Inflammatory macrophage treated with lipopolysaccharide for 4 hours (primary cell): Measurements from ENCODE around the gene LOXL1.
A peak's percentile ranks its signal among the peaks of the same experiment; 100 is the strongest.

Experiments
- DNase-seq: peaks from one replicate; pipeline ENCODE4 v3.0.0-alpha.2; 2020

The LOXL1 gene

DNA sequence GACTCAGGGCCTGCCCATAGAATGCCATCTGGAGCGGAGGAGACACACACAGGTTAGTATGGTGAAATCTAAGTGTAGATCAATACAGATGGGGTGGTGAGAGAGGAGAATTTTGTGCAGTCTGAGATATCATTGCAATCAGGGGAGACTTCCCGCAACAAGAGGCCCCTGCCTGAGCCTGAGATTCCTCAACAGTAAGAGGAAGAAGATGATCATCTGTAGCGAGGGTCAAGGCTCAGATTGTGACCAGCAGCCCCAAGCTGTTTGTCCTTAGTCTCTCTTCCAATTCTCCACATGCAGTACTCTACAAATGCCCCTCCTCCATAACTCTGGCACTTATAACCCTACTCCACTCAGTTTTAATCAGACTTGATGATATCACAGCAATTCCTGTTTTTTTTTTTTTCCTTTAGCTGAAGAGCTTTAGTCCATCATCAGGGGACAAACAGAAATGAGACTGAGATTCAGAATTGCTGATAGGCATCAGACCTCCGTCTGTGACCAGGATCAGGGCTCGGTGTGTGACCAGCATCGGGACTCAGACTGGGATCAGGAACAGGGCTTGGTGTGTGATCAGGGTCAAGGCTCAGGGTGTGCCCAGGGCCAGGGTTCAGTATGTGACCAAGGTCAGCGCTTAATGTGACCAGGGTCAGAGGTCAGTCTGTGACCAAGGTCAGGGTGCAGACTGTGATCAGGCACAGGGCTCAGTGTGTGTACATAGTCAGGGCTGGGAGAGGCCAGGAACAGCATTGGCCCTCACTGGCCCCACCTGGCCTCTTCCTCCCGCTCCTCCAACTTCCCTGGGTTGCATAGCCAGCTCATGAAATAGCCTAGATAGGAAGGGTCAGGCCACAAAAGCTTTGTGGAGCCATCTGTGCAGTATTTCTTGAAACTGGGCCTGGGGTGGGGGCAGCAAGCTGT lies 14.1 kb downstream of the LOXL1 start:
- DNase-seq = no peak

DNA sequence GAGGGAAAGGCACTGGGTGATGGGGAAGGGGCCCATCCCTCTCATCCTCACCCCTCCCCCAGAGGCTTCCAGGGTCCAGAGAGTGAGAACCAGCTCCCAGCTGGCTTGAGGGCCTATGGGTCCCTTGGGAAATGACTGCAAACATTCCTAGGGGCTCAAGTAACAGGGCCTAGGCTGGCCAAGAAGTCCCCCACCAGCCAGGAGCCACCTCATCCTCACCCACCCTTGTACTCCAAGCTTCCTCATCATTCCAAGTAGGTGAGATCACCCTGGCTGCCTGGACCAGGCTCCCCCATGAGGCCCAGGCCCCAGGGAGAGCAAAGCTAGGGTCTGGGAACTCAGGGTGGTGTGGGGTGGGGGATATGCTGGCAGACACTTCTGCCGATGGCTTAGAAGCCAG lies 14.8 kb downstream of the LOXL1 start:
- DNase-seq = no peak

DNA sequence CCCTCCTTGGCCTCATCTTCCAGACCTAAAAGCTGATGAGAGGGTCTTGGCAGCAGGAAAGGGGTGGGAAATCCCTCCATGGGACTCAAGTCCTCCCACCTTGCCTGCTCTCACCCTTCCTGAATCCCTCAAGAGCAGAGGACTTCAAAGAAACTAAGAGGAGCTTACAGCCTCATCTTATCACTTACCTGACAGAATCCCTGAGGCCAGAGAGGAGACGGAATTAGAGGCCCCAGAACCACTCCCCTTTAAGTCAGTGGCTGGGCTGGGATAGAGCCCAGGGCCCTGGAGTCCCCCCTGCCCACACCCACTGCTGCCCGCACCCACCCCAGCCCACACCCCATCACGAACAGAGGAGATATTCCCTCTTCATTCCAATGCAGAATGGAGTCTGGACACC lies 15.2 kb downstream of the LOXL1 start:
- no peak for DNase-seq

DNA sequence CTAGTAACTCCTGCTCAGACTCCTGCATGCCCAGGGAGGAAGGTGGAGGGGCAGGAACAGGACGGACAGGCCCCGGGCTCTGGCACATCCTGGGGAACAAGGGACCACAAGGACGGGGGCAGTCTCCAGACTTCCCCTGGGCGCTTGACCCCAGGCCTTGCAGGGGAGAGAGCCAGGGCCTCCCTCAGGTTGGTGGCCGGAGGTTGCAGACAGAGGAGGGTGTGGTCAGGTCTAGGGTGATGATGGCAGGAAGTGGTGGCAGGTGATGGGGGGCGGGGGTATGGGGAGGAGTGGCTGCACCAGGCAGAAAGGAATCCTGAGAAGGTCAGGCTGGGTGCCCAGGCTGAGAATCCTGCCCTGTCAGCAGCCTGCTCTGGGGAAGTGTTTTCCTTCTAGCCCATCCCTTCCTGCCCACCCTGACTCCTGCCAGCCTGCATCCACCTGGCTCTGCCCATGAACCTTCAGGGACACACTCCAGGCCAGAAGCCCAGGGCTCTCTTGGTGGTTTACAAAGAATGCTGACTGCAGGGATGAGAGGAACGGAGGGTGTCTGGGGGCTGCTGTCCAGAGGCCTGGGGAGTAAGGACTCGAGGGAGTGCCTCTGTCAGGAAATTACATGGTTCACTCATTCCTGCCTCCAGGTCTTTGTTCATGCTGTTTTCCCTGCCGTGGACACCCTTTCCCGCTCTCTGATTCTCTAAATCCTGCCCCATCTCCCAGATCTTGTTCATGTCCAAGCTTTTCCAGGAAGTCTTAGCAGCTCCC lies 15.8 kb downstream of the LOXL1 start:
- no peak for DNase-seq

DNA sequence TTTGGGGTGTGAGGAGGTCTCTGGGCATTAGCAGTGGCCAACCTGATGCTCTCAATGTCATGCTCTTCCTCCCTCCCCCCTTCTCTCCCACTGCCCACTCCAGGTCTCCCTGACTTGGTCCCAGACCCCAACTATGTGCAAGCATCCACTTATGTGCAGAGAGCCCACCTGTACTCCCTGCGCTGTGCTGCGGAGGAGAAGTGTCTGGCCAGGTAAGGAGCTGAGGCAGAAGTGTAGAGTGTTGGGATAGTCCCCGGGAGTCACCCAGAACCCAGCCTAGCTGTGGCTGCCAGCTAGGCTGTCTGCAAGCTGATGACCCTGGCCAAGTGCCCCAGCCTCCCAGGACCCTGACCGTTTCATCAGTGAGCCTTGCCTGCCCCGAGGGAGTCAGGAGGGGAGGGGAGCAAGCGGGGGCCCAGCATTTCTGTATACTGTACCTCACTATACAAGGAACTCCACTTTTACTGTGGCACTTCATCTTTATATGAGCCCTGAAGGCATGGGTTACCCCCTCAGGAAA lies 16.5 kb downstream of the LOXL1 start:
- no peak for DNase-seq

DNA sequence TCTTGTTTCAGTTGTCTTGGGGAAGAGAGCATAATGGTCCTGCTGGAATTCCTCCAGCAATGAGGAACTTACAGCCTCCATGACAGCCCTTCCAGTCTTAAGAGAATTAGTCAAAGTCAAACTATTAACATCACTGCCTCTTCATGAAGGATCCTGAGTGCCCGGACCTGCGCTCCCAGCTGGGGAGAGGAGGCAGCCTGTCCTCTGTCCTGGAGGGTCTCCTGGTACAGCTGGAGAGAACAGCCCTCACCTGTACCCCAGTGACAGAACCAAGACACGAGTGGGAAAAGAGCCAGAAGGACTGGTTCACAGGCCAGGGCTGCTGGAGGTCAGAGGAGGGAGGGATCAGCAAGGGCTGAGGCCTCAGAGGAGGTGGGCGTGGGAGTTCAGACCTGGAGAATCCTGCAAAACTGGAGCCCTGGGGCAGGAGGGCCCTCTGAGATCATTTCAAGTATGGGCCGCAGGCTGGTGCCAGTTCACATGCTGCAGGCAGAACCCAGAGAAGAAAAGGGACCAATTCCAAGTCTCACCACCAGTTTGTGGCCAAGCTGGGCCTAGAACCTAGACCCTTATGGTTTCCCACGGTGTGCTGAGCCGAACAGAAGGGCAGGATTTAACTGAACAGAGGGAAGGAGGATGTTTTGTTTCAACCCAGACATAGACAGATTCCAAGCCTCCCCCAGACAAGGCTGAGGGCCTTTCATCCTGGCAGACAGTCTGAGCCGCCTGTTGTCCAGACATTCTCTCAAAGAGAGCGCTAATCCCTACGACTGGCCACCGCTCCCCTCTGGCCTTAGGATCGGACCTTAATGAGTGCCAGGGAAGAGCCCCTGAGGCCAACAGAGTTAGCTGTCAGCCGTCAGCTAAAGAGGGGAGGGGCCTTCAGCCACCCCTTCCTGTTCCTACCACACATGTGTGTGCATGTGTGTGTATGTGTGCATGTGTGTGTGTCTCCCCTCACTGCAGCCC lies 18.2 kb downstream of the LOXL1 start:
- DNase-seq = no peak

DNA sequence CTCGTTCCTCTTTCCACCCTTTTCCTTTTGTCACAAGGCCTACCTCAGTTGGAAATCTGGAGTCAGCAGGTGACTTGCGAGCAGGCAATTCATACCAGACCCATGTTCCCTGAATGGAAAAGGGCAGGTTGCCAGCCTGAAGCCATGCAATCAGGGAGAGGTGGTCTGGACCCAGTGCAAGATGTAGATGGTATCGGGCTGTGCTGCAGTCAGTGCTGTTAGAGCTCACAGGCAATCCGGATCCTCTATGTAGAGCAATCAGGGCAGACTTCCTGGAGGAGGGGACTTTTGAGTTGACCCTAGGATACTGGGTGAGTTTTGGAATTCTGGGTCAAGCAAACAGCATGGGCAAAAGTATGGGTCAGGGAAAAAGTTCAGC lies 18.9 kb downstream of the LOXL1 start:
- DNase-seq = no peak

DNA sequence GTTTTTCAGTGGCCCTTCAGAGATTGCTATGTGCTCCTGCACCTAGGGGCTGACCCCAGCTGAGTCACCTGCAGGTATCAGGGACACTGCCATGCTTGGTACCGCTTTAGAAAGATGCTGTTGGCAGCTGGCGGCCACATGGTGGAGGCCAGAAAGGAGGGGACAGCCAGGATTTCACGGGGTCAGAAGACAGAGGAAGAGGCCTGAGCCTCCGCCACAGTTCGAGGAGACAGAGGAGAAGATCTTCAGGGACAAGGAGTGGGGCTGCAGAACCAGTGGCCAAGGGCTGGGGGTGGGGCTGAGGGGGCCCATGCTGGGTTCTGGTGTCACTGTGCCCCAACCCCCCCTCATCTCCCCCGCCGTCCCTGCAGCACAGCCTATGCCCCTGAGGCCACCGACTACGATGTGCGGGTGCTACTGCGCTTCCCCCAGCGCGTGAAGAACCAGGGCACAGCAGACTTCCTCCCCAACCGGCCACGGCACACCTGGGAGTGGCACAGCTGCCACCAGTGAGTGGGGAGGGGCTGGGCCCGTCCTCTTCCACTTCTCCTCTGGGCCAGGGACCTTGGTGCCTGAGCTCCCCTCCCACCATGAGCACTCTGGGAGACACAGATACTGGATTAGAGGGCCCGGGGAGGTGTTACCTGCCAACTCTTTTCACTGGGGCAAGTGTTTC lies 19.9 kb downstream of the LOXL1 start:
- DNase-seq = no peak

DNA sequence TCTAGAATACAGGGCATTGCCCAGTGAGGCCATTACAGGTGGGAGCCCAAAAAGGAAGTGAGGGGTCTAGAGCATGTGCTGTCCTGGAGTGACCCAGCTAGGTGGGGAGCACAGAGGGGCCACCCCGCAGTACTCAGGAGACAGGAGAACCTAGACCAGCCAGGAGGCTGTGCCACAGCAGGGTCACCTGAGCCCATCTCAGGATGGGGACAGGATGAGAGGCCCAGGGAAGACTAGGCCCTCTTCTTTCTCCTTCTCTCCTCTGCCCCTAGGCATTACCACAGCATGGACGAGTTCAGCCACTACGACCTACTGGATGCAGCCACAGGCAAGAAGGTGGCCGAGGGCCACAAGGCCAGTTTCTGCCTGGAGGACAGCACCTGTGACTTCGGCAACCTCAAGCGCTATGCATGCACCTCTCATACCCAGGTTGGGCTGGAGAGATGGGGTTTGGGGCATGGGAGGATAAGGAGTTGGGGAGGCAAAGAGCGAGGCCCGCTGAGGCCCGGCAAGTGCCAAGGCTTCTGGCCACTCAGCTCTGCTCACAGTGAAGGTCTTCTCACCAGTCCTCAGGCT lies 20.6 kb downstream of the LOXL1 start:
- DNase-seq = no peak

DNA sequence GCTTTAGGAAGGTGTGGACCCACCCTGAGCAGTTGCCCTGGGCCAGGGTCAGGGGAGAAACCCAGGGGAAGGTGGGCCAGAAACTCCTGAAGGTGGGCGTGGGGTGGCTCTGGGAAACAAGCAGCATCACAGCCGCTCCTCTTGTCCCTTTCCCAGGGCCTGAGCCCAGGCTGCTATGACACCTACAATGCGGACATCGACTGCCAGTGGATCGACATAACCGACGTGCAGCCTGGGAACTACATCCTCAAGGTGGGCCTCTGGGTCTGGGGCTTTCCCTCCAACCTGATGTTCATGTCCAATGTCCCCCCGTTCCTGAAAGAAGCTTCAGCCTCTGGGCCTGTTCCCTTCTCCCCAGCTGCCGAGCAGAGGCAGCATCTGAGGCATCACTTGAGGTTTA lies 21.4 kb downstream of the LOXL1 start:
- no peak for DNase-seq

DNA sequence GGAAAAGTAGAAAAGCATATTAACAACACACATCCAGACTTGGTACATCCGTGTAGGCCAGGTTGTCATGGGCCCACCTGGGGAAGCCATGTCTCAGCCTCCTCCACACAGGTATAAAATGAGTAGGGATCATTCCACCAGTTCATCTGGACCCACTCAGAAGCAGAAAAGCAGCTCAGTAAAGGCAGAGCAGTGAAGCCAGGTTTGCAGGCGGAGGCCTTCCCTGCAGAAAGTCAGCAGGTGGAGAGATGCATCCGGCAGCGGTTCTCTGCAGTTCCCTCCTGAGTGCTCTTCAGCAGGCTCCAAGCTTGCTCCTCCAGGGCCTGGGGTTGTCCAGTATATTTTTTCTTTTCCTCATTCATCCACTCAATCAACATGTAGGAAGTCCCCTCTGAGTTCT lies 22.1 kb downstream of the LOXL1 start:
- no peak for DNase-seq

DNA sequence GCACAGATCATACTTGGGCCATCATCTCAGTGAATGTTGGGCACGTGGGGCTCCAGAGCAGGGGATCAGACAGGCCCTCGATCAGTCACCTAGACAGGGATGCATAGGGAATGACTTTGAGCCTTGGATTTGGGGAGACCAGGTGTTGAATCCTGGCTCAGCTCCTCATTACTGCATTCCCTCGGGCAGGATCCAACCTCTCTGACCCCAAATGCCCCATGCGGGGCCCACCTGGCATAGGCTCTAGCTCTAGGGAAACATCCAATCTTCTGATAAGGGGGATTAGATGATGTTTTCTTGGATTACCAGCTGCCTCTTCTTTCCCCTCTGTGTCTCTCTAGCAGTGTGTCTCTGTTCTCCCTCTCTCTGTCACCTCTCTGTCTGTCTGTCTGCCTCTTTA lies 22.7 kb downstream of the LOXL1 start:
- DNase-seq = no peak

DNA sequence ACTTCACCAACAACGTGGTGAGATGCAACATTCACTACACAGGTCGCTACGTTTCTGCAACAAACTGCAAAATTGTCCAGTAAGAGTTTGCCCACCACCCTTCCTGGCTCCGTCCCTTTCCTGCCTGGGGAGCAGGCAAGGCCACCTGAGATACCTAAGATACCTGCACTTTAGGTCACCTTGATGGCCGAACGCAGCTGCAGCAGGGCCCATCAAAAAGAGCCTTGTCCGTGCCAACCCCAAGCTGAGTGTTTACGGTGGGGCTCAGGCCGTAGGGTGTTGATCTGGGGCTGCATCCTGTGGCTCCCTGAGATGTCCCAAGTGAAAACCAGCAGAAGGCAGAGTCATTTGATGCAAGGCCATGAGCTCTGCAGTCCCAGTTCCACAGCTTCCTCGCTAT lies 23.2 kb downstream of the LOXL1 start:
- no peak for DNase-seq

DNA sequence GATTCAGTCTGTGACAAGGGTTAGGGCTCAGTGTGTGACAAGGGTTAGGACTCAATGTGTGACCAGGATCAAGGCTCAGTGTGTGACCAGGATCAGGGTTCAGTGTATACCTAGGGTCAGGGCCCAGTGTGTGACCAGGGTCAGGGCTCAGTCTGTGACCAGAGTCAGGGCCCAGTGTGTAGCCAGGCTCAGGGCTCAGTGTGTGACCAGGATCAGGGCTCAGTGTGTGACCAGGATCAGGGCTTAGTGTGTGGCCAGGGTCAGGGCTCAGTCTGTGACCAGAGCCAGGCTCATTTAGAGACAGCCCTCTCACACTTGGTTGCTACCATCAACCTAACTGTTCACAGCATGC lies 24.2 kb downstream of the LOXL1 start:
- no peak for DNase-seq

DNA sequence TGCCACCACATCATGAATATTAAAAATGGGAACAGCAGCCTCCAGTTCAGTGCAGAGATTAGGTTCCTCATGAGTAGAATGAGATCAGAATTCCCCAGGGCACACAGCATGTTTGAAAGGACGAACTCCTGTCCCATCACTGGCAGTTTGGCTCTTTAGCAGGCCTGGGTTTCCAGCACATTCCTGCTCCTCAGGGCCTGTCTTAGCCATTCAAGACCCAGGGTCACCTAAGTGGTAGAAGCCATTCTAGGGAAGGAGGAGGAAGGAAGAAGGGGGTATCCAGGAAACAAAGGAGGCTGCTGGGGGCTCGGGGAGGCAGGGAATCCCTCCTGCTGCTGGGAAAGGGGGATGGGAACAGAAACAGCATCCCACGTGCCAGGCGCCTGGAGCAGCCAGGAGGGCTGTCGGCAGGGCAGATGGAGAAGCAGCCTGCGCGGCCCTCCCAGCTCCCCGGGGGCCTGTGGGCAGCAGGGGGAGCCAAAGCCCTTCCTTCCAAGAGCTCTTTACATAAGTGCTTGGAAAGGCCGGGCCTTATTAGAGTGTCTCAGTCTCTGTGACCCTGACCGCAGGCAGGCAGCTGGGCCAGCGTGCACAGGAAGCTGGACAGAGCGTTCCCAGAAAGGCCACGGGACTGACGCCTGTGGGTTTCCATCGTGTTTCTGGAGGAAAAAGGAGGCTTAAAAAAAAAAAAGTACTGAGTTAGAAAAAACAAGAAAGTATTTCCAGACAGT lies 24.7 kb downstream of the LOXL1 start:
- peak; percentile 90 for DNase-seq

DNA sequence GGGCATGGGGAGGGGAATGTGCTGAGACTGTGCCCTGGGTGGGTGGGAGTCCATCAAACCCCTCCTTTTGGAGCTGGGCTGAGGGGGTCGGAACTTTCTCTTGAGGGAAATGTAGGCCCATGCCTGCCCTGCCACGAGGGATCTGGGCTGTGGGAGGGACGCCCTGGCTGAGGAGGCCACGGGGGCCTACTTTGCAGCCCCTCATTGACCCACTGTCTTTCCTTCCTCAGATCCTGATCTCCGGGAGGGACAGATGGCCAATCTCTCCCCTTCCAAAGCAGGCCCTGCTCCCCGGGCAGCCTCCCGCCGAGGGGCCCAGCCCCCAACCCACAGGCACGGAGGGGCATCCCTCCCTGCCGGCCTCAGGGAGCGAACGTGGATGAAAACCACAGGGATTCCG lies 25.3 kb downstream of the LOXL1 start:
- DNase-seq = no peak

DNA sequence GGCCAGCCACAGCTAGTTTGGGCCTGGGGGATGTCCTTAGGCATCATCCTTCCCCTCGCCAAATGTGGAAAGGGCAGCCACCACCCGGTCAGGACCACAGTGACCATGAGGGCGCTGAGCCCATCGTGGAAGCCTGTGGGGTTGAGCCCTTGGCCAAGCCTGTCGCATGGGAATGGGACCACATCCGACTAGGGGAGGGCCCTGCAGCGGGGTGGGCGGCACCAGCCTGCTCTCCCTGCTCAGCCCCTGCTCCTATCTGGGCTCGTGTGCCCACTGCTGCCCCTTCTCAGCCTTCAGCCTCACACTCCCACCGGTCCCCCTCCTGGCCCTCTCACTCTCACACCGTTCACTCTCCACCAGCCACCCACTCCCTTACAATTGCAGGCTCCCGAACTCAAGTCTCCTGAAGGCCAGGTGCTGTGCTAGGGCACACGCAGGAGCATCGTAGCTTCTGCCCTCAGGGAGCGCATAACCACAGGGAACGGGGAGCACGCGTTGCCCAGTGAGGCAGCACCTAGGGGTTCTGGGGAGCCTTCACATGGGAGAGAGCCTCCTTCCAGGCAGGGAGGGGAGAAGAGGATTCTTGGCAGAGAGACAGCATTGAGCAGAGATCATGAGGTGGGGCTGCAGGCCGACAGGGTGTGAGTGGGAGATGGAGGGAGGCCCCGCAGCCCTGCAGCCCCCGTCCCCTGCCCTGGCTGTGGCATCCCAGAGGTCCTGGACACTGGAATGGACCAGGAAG lies 26.1 kb downstream of the LOXL1 start:
- DNase-seq = no peak

DNA sequence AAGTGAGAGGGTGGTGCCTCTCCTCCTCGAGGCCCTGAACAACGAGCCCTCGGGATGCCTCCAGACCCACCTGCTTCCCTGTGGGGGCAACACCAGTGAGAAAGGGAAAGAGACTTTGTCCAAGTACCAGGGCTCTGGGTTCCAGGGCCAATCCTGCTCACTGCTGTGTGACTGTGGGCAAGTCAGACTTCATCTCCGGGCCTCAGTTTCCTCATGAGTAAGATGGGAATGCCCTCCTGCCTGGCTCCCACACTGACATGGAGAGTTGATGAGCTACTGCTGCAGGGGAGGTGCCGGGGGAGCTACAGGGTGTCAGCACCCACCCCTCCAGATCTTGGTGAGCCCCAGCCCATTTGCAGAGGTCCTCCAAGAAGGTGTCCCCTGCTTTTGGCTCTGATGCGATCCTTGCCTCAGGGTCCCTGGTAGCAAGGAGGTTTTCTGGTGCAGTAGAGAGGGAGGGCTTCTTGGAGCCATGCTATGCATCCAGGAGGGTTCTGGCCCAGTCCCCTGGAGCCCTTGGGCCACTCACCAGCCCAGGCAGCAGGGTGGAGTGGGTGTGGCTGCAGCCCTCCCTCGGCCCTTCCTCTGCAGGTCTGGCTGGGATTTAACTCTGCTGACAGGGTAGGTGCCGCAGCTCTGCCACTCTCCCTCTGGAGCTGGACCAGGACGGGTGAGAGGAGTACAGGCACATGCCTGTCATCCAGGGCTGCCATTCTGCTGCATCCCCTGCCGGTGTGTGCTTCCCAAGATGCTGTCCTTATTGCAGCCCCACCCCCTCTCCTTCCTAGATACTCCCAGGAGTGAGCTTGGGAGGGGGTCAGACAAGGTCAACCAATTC lies 26.9 kb downstream of the LOXL1 start:
- no peak for DNase-seq
